ENCODE measurements around the gene DNAJB13.

Gene DNAJB13

GRCh38 chr11:73951797-73952196 is 971 bp downstream of the DNAJB13 start:
- no peak for DNase-seq (ENCODE audit: low spot score)

- no peak for DNase-seq (ENCODE audit: low spot score)
These were observed 6.2 kb downstream of the DNAJB13 start for GRCh38 chr11:73956876-73957653.

- no peak for DNase-seq (ENCODE audit: low spot score)
These were observed 7.0 kb downstream of the DNAJB13 start for GRCh38 chr11:73957654-73958361.

- DNase-seq (ENCODE audit: low spot score) = no peak
These were observed 7.8 kb downstream of the DNAJB13 start for GRCh38 chr11:73958521-73959141.

- DNase-seq (ENCODE audit: low spot score) = peak; percentile 56
These were observed 10.5 kb downstream of the DNAJB13 start for GRCh38 chr11:73961321-73961720.

GRCh38 chr11:73962101-73962705 is 11.4 kb downstream of the DNAJB13 start:
- DNase-seq (ENCODE audit: low spot score) = no peak

GRCh38 chr11:73963861-73964260 is 13.0 kb downstream of the DNAJB13 start:
- no peak for DNase-seq (ENCODE audit: low spot score)

GRCh38 chr11:73965076-73965763 is 14.4 kb downstream of the DNAJB13 start:
- no peak for DNase-seq (ENCODE audit: low spot score)

GRCh38 chr11:73965764-73966121 is 14.9 kb downstream of the DNAJB13 start:
- no peak for DNase-seq (ENCODE audit: low spot score)

- DNase-seq (ENCODE audit: low spot score) = no peak
These were observed 17.6 kb downstream of the DNAJB13 start for GRCh38 chr11:73968356-73968966.

- DNase-seq (ENCODE audit: low spot score) = no peak
These were observed 18.3 kb downstream of the DNAJB13 start for GRCh38 chr11:73969091-73969490.

- DNase-seq (ENCODE audit: low spot score) = no peak
These were observed 19.4 kb downstream of the DNAJB13 start for GRCh38 chr11:73969991-73970800.

GRCh38 chr11:73971175-73971719 is 20.4 kb downstream of the DNAJB13 start:
- no peak for DNase-seq (ENCODE audit: low spot score)

- DNase-seq (ENCODE audit: low spot score) = no peak
These were observed 21.4 kb downstream of the DNAJB13 start for GRCh38 chr11:73972187-73972586.

GRCh38 chr11:73972620-73973449 is 22.0 kb downstream of the DNAJB13 start:
- DNase-seq (ENCODE audit: low spot score) = no peak

- no peak for DNase-seq (ENCODE audit: low spot score)
These were observed 24.0 kb downstream of the DNAJB13 start for GRCh38 chr11:73974604-73975478.

- DNase-seq (ENCODE audit: low spot score) = no peak
These were observed 24.6 kb downstream of the DNAJB13 start for GRCh38 chr11:73975479-73975757.

GRCh38 chr11:73976451-73977151 is 25.8 kb downstream of the DNAJB13 start:
- no peak for DNase-seq (ENCODE audit: low spot score)

Data from AG20443 (cell line).